ENCODE results near the gene IREB2. TPM values are rescaled to one million over a fixed set of nuclear protein-coding genes. Genes with fewer than 3 reads are reported as not detected.

IREB2 gene
- total RNA-seq, 2 donors from 2014 or later, result 16.5 to 35.6 TPM

GRCh38 chr15:78540871-78541743 is 103.1 kb downstream of the IREB2 start:
- DNase-seq (ENCODE audit: low spot score) (no peak), ATAC-seq (ENCODE audit: insufficient number of reproducible peaks, low FRiP score, low read depth) (no peak)
- Histone ChIP-seq H3K27me3 (replicated peaks; ENCODE audit: insufficient read depth) (no peaks in the 10 kb centered on the region), H3K27ac (peak overlapping the region; percentile 88 to 96), H3K4me1 (ENCODE audit: control insufficient read depth in 1 of 2, low read depth in 2 of 2) (peaks cover 17 to 28% of the 10 kb centered on the region in 2 donors), H3K9me3 (no peaks in the 10 kb centered on the region), H3K36me3 (peaks cover 21% of the 10 kb centered on the region), H3K4me3 (peak overlapping the region; percentile 97)
- TF ChIP-seq CTCF (IDR thresholded peaks at IDR 0.05), result no peak

- H3K27ac ChIP-seq, result peak overlapping the region in 1 of 2 donors; percentile 96
- H3K36me3 ChIP-seq, result peaks cover 27% of the 10 kb centered on the region
- no peaks in the 10 kb centered on the region for H3K9me3 ChIP-seq
- no peak for TF ChIP-seq CTCF (IDR thresholded peaks at IDR 0.05)
- peak overlapping the region; percentile 97 for H3K4me3 ChIP-seq
- DNase-seq (ENCODE audit: low spot score) (no peak), ATAC-seq (ENCODE audit: insufficient number of reproducible peaks, low FRiP score, low read depth) (no peak)
- peaks cover 17 to 28% of the 10 kb centered on the region in 2 donors for H3K4me1 ChIP-seq (ENCODE audit: control insufficient read depth in 1 of 2, low read depth in 2 of 2)
- H3K27me3 ChIP-seq (replicated peaks; ENCODE audit: insufficient read depth), result no peaks in the 10 kb centered on the region
These were observed 103.7 kb downstream of the IREB2 start for GRCh38 chr15:78541744-78542034.

- Histone ChIP-seq H3K9me3 (no peaks in the 10 kb centered on the region), H3K27me3 (replicated peaks; ENCODE audit: insufficient read depth) (no peaks in the 10 kb centered on the region), H3K4me1 (ENCODE audit: control insufficient read depth in 1 of 2, low read depth in 2 of 2) (peaks cover 17 to 28% of the 10 kb centered on the region in 2 donors), H3K27ac (no peak overlapping the region), H3K4me3 (no peak overlapping the region), H3K36me3 (peaks cover 37% of the 10 kb centered on the region)
- DNase-seq (ENCODE audit: low spot score) (no peak), ATAC-seq (ENCODE audit: insufficient number of reproducible peaks, low FRiP score, low read depth) (no peak)
- no peak for TF ChIP-seq CTCF (IDR thresholded peaks at IDR 0.05)
These were observed 104.6 kb downstream of the IREB2 start for GRCh38 chr15:78542647-78543046.

GRCh38 chr15:78550194-78550593 is 112.2 kb downstream of the IREB2 start:
- Histone ChIP-seq H3K27me3 (replicated peaks; ENCODE audit: insufficient read depth) (no peaks in the 10 kb centered on the region), H3K36me3 (peaks cover 38% of the 10 kb centered on the region), H3K4me3 (no peak overlapping the region), H3K4me1 (ENCODE audit: control insufficient read depth in 1 of 2, low read depth in 2 of 2) (no peaks in the 10 kb centered on the region), H3K9me3 (no peaks in the 10 kb centered on the region), H3K27ac (no peak overlapping the region)
- no peak for DNase-seq (ENCODE audit: low spot score)
- TF ChIP-seq CTCF (IDR thresholded peaks at IDR 0.05), result no peak
- ATAC-seq (ENCODE audit: insufficient number of reproducible peaks, low FRiP score, low read depth), result no peak

GRCh38 chr15:78550815-78551214 is 112.8 kb downstream of the IREB2 start:
- DNase-seq (ENCODE audit: low spot score) (no peak), ATAC-seq (ENCODE audit: insufficient number of reproducible peaks, low FRiP score, low read depth) (no peak)
- no peak for TF ChIP-seq CTCF (IDR thresholded peaks at IDR 0.05)
- no peaks in the 10 kb centered on the region for H3K9me3 ChIP-seq
- no peaks in the 10 kb centered on the region for H3K4me1 ChIP-seq (ENCODE audit: control insufficient read depth in 1 of 2, low read depth in 2 of 2)
- no peak overlapping the region for H3K4me3 ChIP-seq
- H3K36me3 ChIP-seq, result peaks cover 32% of the 10 kb centered on the region
- H3K27me3 ChIP-seq (replicated peaks; ENCODE audit: insufficient read depth), result no peaks in the 10 kb centered on the region
- no peak overlapping the region for H3K27ac ChIP-seq

Other genes starting within 250 kb of the IREB2 start
- not detected for gene ACSBG1, start 203.7 kb upstream of the IREB2 start, total RNA-seq
- 10 to 100 TPM; 27.2 to 28.9 TPM for gene DNAJA4, start 173.7 kb upstream of the IREB2 start, total RNA-seq
- 10 to 100 TPM; 41.6 to 74.2 TPM for gene SKIC8, start 138.6 kb upstream of the IREB2 start, total RNA-seq
- 1 to 10 TPM in 1 of 2 donors, not detected in 1; 5.1 TPM for gene CRABP1, start 97.9 kb upstream of the IREB2 start, total RNA-seq
- gene HYKK, start 69.4 kb downstream of the IREB2 start, total RNA-seq, result 1 to 10 TPM; 6.4 to 6.8 TPM
- 10 to 100 TPM; 66.2 to 97.5 TPM for gene PSMA4, start 102.2 kb downstream of the IREB2 start, total RNA-seq
- 1 to 10 TPM in 1 of 2 donors, under 1 TPM in 1; 0.27 to 1.6 TPM for gene CHRNA5, start 127.3 kb downstream of the IREB2 start, total RNA-seq
- gene CHRNA3, start 182.8 kb downstream of the IREB2 start, total RNA-seq, result not detected
- gene CHRNB4, start 203.0 kb downstream of the IREB2 start, total RNA-seq, result not detected

Data from thoracic aorta (tissue), 2 donors.